Mesothelial cell of epicardium (in vitro differentiated cells): ENCODE results near the gene SEMA5A. TPM values are rescaled to one million over a fixed set of nuclear protein-coding genes. Genes with fewer than 3 reads are reported as not detected.

Experiments
- DNase-seq, 2 experiments: peaks; one replicate each; pipeline ENCODE4 v3.0.0; 2021; ENCODE audit warnings: low spot score in 2 of 2; ENCODE audit not compliant: unreplicated experiment in 2 of 2
- H3K27ac Mint-ChIP-seq: 2 replicates; pipeline ENCODE4 v1.8.0; 2021; ENCODE audit warnings: mixed read lengths
- H3K27me3 Mint-ChIP-seq: 2 replicates; pipeline ENCODE4 v1.8.0; 2021; ENCODE audit warnings: low read depth, mixed read lengths
- H3K36me3 Mint-ChIP-seq: 2 replicates; pipeline ENCODE4 v1.8.0; 2021; ENCODE audit warnings: mixed read lengths
- H3K4me1 Mint-ChIP-seq: 2 replicates; pipeline ENCODE4 v1.8.0; 2021; ENCODE audit warnings: mixed read lengths
- H3K4me3 Mint-ChIP-seq: 2 replicates; pipeline ENCODE4 v1.8.0; 2021; ENCODE audit warnings: mild to moderate bottlenecking, moderate library complexity, mixed read lengths
- H3K9me3 Mint-ChIP-seq: 2 replicates; pipeline ENCODE4 v1.8.0; 2021; ENCODE audit warnings: mixed read lengths
- total RNA-seq: library from RNA; stranded (reverse); gene quantifications from 3 replicates; pipeline ENCODE4 v1.2.1, GENCODE V29; 2021
- TF ChIP-seq, protein P1 (sequence below): fragments of 200-600 bp; sonication (generic); IDR thresholded peaks from one replicate; pipeline ENCODE4 v1.5.0; 2021; ENCODE audit warnings: antibody characterized with exemption; ENCODE audit not compliant: unreplicated experiment

The SEMA5A gene
- total RNA-seq, 1 donor from 2014 or later, result 26.7 TPM

DNA sequence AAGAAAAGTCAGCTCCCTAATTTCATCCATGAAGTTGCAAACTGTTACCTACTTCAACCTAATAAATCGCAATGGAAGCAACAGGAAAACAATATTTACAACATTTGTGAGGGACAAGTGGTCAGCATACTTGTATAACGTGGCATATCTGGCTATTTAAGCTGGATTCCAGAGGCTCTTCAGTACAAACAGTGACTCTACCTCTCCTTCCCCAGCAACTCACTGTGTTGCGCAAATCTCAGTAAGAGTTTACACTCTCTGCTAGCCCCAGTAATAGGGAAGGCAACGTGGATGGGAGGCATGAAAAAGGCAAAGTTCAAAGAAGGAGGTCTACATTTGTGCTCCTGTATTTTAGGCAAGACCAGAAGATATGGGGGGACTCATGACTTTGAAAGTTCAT is 18.9 kb upstream of the SEMA5A start:
- no peak overlapping the region for H3K27ac Mint-ChIP-seq
- H3K9me3 Mint-ChIP-seq, result peaks cover 7% of the 10 kb centered on the region
- TF ChIP-seq, protein P1, sequence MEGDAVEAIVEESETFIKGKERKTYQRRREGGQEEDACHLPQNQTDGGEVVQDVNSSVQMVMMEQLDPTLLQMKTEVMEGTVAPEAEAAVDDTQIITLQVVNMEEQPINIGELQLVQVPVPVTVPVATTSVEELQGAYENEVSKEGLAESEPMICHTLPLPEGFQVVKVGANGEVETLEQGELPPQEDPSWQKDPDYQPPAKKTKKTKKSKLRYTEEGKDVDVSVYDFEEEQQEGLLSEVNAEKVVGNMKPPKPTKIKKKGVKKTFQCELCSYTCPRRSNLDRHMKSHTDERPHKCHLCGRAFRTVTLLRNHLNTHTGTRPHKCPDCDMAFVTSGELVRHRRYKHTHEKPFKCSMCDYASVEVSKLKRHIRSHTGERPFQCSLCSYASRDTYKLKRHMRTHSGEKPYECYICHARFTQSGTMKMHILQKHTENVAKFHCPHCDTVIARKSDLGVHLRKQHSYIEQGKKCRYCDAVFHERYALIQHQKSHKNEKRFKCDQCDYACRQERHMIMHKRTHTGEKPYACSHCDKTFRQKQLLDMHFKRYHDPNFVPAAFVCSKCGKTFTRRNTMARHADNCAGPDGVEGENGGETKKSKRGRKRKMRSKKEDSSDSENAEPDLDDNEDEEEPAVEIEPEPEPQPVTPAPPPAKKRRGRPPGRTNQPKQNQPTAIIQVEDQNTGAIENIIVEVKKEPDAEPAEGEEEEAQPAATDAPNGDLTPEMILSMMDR, result no peak
- H3K36me3 Mint-ChIP-seq, result peaks cover 2% of the 10 kb centered on the region
- H3K27me3 Mint-ChIP-seq, result no peaks in the 10 kb centered on the region
- no peak for DNase-seq
- H3K4me1 Mint-ChIP-seq, result peaks cover 4% of the 10 kb centered on the region
- H3K4me3 Mint-ChIP-seq, result no peak overlapping the region

- Mint-ChIP-seq H3K27me3 (no peaks in the 10 kb centered on the region), H3K4me1 (peaks cover 7% of the 10 kb centered on the region), H3K9me3 (peaks cover 7% of the 10 kb centered on the region), H3K4me3 (no peak overlapping the region), H3K27ac (no peak overlapping the region), H3K36me3 (peaks cover 2% of the 10 kb centered on the region)
- TF ChIP-seq, protein P1, result no peak
- DNase-seq, result no peak
Observed at GRCh38 chr5:9562141-9562540, 16.3 kb upstream of the SEMA5A start.

DNA sequence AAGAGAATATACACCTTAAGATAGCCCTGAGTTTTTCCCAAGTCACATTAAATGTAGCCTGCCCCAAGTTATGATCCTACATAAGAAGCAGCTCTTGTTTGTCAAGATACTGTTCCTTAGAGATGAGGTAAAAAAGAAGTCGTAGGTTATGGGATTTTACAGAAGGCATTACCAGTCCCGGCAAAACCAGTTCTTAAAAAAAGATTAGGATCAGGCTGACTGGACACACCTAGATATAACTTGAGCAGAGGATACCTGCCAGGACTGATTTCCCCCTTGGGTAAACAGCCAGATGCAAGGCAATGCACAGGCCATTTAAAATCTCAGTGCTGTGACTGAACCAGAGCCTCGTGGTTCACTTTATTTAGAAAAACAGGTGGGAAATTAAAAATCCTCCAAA is 14.1 kb upstream of the SEMA5A start:
- no peak overlapping the region for H3K27ac Mint-ChIP-seq
- TF ChIP-seq, protein P1, result no peak
- peaks cover 7% of the 10 kb centered on the region for H3K4me1 Mint-ChIP-seq
- no peak overlapping the region for H3K4me3 Mint-ChIP-seq
- H3K36me3 Mint-ChIP-seq, result peaks cover 2% of the 10 kb centered on the region
- peaks cover 17% of the 10 kb centered on the region for H3K9me3 Mint-ChIP-seq
- DNase-seq, result no peak
- H3K27me3 Mint-ChIP-seq, result no peaks in the 10 kb centered on the region

GRCh38 chr5:9558319-9558965 is 12.6 kb upstream of the SEMA5A start:
- no peak overlapping the region for H3K4me3 Mint-ChIP-seq
- no peaks in the 10 kb centered on the region for H3K27me3 Mint-ChIP-seq
- peaks cover 8% of the 10 kb centered on the region for H3K36me3 Mint-ChIP-seq
- H3K27ac Mint-ChIP-seq, result no peak overlapping the region
- peaks cover 7% of the 10 kb centered on the region for H3K4me1 Mint-ChIP-seq
- peaks cover 17% of the 10 kb centered on the region for H3K9me3 Mint-ChIP-seq
- no peak for DNase-seq
- TF ChIP-seq, protein P1, result no peak

- DNase-seq, result no peak
- TF ChIP-seq, protein P1, result no peak
- Mint-ChIP-seq H3K36me3 (peaks cover 12% of the 10 kb centered on the region), H3K4me3 (no peak overlapping the region), H3K9me3 (peaks cover 15% of the 10 kb centered on the region), H3K27ac (no peak overlapping the region), H3K27me3 (no peaks in the 10 kb centered on the region), H3K4me1 (peaks cover 7% of the 10 kb centered on the region)
Observed at GRCh38 chr5:9557696-9558095, 11.8 kb upstream of the SEMA5A start.
